Effector memory CD8-positive, alpha-beta T cell (primary cell): ENCODE data around the gene PCLO.

ENCODE experiments used
- ATAC-seq: fragments of 150-1000 bp; cut with Tn5 transposase; replicated peaks from 2 replicates; pipeline ENCODE4 v1.10.0; 2021; ENCODE audit warnings: mild to moderate bottlenecking, moderate library complexity
- DNase-seq, 3 experiments: peaks; one replicate each; pipeline ENCODE4 v3.0.0; 2021
- H3K27ac Mint-ChIP-seq, 2 donors: one replicate each; pipeline ENCODE4 v1.8.0; 2022; ENCODE audit warnings: mild to moderate bottlenecking in 2 of 2, mixed read lengths in 2 of 2, moderate library complexity in 2 of 2
- H3K27me3 Mint-ChIP-seq, 2 donors: one replicate each; pipeline ENCODE4 v1.8.0; 2022; ENCODE audit warnings: mixed read lengths in 2 of 2
- H3K36me3 Mint-ChIP-seq: one replicate; pipeline ENCODE4 v1.8.0; 2022; ENCODE audit warnings: mild to moderate bottlenecking, moderate library complexity, mixed read lengths; ENCODE audit not compliant: insufficient read depth
- H3K4me1 Mint-ChIP-seq, 2 donors: one replicate each; pipeline ENCODE4 v1.8.0; 2022; ENCODE audit warnings: low read depth in 2 of 2, mixed read lengths in 2 of 2
- H3K4me3 Mint-ChIP-seq, 2 donors: one replicate each; pipeline ENCODE4 v1.8.0; 2022; ENCODE audit warnings: mild to moderate bottlenecking in 2 of 2, mixed read lengths in 2 of 2, moderate library complexity in 2 of 2
- H3K9me3 Mint-ChIP-seq, 2 donors: one replicate each; pipeline ENCODE4 v1.8.0; 2022; ENCODE audit warnings: mixed read lengths in 2 of 2
- total RNA-seq, 9 experiments: gene quantifications; one replicate each; lab custom pipeline; 2026; lab: John Stamatoyannopoulos, UW

Gene PCLO, protein sequence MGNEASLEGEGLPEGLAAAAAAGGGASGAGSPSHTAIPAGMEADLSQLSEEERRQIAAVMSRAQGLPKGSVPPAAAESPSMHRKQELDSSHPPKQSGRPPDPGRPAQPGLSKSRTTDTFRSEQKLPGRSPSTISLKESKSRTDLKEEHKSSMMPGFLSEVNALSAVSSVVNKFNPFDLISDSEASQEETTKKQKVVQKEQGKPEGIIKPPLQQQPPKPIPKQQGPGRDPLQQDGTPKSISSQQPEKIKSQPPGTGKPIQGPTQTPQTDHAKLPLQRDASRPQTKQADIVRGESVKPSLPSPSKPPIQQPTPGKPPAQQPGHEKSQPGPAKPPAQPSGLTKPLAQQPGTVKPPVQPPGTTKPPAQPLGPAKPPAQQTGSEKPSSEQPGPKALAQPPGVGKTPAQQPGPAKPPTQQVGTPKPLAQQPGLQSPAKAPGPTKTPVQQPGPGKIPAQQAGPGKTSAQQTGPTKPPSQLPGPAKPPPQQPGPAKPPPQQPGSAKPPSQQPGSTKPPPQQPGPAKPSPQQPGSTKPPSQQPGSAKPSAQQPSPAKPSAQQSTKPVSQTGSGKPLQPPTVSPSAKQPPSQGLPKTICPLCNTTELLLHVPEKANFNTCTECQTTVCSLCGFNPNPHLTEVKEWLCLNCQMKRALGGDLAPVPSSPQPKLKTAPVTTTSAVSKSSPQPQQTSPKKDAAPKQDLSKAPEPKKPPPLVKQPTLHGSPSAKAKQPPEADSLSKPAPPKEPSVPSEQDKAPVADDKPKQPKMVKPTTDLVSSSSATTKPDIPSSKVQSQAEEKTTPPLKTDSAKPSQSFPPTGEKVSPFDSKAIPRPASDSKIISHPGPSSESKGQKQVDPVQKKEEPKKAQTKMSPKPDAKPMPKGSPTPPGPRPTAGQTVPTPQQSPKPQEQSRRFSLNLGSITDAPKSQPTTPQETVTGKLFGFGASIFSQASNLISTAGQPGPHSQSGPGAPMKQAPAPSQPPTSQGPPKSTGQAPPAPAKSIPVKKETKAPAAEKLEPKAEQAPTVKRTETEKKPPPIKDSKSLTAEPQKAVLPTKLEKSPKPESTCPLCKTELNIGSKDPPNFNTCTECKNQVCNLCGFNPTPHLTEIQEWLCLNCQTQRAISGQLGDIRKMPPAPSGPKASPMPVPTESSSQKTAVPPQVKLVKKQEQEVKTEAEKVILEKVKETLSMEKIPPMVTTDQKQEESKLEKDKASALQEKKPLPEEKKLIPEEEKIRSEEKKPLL (N-terminal part only)
- 0 reads per million in 9 experiments for total RNA-seq

DNA sequence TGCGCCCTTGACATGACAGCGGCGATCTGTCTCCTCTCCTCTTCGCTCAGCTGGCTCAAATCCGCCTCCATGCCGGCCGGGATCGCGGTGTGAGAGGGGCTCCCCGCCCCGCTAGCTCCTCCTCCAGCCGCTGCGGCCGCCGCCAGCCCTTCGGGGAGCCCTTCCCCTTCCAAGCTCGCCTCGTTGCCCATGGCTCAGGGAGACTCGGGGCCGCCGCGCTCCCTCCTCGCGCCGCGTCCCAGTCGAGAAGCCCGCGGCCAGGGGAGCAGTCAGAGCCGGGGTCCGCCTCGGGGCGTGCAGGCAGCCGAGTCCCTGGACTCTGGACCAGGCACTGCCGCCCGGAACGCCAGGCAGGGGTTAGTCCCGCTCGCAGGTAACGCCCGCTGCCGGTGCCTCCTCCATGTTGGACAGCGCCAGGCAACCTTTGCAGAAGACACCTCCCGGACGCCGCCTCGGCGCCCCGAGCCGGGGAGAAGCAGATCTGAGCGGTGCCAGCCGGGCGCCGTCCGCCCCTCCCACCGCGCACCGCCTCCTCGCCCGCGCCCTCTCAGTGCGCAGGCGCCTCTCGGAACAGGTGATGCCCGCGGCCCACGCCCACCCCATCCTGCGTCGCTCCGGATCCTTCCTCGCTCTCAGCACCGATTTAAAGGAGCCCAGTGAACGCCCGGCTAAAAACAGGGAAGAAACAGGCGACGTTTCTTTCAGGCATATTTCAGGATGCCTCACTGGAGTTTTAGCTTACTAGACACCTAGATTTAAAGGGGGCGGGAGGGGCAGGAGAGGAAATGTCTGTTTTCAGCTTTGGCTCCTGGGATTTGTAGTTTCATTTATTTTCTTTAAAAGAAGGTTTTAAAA is at the start of gene PCLO:
Gene PCLO, minus strand, starts transcription at position 483 of the 855 bp plus-strand sequence. Its CDS starts 292 bp downstream, at position 191.
- Mint-ChIP-seq H3K4me1 (no peaks in the 10 kb centered on the region), H3K27me3 (peaks cover 0 to 6% of the 10 kb centered on the region in 2 donors), H3K36me3 (no peaks in the 10 kb centered on the region), H3K4me3 (peak within 1 kb of the TSS in 1 of 2 donors; percentile 10), H3K27ac (no peak within 1 kb of the TSS), H3K9me3 (peaks cover 0 to 1% of the 10 kb centered on the region in 2 donors)
- DNase-seq (no peak), ATAC-seq (peak; percentile 47)

DNA sequence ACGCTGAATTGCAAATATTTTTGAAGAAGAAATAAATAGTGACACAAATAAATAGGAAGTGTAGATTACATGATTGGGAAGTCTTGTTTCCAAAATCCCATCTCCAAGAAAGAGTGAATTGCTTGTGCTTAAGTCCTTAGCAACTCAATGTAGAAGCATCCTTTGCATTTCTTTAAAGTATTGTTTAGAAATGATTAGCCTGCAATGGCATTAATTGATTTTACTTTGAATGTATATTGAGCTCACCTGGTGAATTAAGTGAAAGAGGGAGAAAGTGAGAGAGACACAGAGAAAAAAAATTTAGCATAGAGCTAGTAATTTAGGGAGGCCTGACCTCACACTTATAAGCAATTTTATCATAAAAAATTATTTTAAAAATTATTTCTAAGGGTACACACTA is 49.0 kb upstream of the PCLO start:
- no peak for ATAC-seq

DNA sequence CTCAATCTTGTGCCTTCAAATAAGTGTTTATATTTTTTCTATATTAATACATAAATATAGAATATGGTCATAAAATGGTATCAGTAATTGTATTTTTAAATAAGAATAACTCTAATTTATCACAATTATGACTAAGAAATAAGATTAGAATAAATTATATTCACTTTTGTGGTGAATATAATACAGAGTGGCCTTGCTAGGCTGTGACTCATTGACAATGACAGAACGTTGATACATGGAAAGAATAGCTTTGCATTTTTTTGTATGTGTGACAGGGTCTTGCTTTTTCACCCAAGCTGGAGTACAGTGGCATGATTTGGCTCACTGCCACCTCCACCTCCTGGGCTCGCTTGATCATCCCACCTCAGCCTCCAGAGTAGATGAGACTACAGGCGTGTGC is 47.8 kb upstream of the PCLO start:
- Mint-ChIP-seq H3K27ac (no peak overlapping the region), H3K27me3 (no peaks in the 10 kb centered on the region), H3K4me1 (no peaks in the 10 kb centered on the region), H3K4me3 (no peak overlapping the region), H3K9me3 (no peaks in the 10 kb centered on the region), H3K36me3 (no peaks in the 10 kb centered on the region)
- DNase-seq (no peak), ATAC-seq (no peak)

More for the DNA sequence above, 49.0 kb upstream of the PCLO start:
- Mint-ChIP-seq H3K27ac (no peak overlapping the region), H3K4me3 (no peak overlapping the region), H3K9me3 (no peaks in the 10 kb centered on the region), H3K27me3 (no peaks in the 10 kb centered on the region), H3K36me3 (no peaks in the 10 kb centered on the region), H3K4me1 (no peaks in the 10 kb centered on the region)
- DNase-seq, result no peak

DNA sequence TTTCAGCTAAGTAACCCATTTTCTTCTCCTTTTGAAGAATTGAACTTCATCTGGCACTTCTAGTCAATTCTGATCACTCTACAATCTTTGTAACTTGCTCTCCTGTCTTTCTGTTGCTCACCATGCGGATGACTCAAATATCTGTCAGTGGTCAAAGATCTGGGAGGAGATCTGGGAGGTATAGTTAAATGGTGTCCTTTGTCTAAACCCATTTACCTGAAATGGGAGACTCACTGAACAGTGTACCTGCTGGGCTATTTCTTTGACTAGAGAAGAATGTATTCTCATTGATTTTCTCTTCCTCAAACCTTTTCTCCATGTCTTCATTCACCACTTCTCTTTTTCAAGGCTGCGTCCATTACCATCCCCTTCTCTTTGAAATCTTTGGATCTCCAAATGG is 42.0 kb upstream of the PCLO start:
- Mint-ChIP-seq H3K27ac (no peak overlapping the region), H3K9me3 (peaks cover 10% of the 10 kb centered on the region in 2 donors), H3K36me3 (no peaks in the 10 kb centered on the region), H3K4me3 (no peak overlapping the region), H3K27me3 (no peaks in the 10 kb centered on the region), H3K4me1 (no peaks in the 10 kb centered on the region)
- ATAC-seq, result no peak
- DNase-seq, result no peak

DNA sequence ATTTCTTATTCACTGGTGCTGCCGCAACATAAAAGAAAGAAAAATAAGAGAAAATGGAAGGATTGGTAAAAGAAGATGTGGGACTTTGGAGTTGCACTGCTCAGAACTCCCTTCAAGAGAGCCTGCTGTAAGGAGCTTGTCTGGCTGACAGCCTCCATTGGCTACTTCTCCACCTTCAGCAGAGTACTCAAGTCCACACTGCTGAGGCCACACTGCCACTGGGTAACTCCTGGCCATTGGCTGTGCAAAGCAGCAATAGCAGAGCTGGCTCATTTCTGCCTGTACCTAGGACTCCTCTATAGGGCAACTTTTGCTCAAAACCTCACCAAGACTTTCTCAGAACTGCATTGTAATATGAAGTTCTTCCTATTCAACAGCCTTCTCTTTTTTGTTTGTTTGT is 38.7 kb upstream of the PCLO start:
- ATAC-seq (no peak), DNase-seq (no peak)
- no peak overlapping the region for H3K27ac Mint-ChIP-seq
- peaks cover 10 to 17% of the 10 kb centered on the region in 2 donors for H3K9me3 Mint-ChIP-seq
- no peaks in the 10 kb centered on the region for H3K4me1 Mint-ChIP-seq
- no peaks in the 10 kb centered on the region for H3K36me3 Mint-ChIP-seq
- H3K27me3 Mint-ChIP-seq, result no peaks in the 10 kb centered on the region
- H3K4me3 Mint-ChIP-seq, result no peak overlapping the region

DNA sequence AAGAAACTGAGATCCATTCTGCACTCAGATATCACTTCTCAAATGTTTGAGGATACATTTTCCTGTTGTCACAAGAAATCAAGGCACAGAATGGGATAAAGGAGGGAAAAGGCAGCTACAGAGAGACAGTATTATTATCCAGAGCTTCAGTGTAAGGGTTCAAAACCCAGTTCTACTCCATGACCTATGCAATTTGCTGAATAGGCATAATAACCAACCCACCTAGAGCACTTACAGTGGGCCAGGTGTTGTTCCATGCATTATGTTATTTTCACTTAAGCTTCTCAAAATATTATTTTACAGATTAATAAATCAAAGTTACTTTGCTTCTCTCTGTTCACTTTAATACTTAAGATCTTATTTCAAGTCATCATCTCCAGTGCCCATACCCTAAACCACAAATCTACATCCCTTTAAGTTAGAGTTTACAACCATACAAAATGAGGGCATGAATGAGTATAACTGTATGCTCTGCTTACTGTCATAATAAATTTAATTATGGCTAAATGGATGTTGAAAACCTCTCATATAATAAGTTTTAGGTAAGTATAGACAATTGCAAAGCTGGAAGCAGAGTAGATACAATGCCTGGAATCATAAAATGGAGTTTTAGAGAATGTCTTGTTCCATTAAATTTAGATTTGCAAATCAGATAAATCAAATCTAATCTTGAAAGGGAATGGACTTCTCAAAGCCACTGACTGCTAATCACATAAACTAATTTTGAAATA is 28.1 kb upstream of the PCLO start:
- H3K27me3 Mint-ChIP-seq, result no peaks in the 10 kb centered on the region
- ATAC-seq, result no peak
- no peak for DNase-seq
- H3K9me3 Mint-ChIP-seq, result peaks cover 0 to 2% of the 10 kb centered on the region in 2 donors
- H3K36me3 Mint-ChIP-seq, result no peaks in the 10 kb centered on the region
- no peak overlapping the region for H3K4me3 Mint-ChIP-seq
- no peaks in the 10 kb centered on the region for H3K4me1 Mint-ChIP-seq
- no peak overlapping the region for H3K27ac Mint-ChIP-seq

DNA sequence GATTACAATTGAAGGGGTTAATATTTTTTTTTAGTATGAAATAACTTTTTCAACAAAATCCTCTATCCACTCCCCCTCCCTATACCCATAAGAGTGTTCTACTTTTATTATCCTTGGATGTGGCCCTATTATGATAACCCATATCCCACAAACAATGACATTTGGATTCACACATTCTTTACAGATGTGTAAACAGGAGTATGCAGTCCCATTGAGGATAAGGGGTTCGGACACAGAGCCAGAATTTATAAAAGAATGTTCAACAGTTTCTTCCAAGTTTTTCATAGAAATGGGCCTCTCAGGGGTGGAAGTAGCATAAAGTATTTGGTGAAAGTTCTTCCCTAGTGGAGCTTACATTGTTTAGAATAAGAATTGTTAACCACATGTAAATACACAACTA is 16.1 kb upstream of the PCLO start:
- Mint-ChIP-seq H3K4me1 (no peaks in the 10 kb centered on the region), H3K9me3 (peaks cover 18 to 33% of the 10 kb centered on the region in 2 donors), H3K27me3 (no peaks in the 10 kb centered on the region), H3K27ac (no peak overlapping the region), H3K36me3 (no peaks in the 10 kb centered on the region), H3K4me3 (no peak overlapping the region)
- no peak for DNase-seq
- no peak for ATAC-seq

DNA sequence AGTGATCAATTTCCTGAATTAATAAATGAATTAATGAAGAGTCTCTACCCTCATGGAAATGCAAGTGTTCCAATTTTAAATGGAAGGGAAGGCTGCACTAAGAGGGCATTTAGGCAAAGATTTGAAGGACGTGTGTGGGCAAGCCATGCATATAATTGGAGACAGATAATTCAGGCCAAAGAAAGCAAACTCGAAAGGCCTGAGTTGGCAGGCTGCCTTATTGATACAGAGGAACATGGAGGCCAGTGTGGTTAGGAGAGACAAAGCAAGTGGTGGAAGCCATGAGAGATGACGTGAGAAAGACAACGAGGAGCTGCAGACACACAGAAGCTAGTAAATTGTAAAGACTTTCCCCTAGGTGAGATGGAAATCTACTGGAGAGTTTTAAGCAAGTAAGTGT is 15.4 kb upstream of the PCLO start:
- Mint-ChIP-seq H3K36me3 (no peaks in the 10 kb centered on the region), H3K4me3 (no peak overlapping the region), H3K4me1 (no peaks in the 10 kb centered on the region), H3K27me3 (no peaks in the 10 kb centered on the region), H3K9me3 (peaks cover 17 to 33% of the 10 kb centered on the region in 2 donors), H3K27ac (no peak overlapping the region)
- DNase-seq (no peak), ATAC-seq (no peak)

DNA sequence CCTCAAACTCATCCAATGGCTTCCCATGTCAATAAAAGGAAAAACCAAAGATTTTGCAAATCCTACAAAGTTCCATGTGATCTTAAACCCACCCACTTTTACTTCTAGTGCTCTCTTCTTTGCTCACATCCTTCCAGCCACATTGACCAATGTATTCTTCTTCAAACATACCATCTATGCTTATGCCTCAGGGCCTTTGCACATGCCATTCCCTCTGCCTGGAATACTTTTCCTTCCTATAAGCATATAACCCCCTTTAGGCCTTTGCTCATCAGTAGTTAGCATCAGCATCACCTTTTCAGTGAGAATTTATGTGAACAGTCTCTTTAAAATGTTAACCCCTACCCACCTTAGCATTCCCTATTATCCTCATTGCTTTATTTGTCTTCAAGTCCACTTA is 11.0 kb upstream of the PCLO start:
- ATAC-seq, result no peak

DNA sequence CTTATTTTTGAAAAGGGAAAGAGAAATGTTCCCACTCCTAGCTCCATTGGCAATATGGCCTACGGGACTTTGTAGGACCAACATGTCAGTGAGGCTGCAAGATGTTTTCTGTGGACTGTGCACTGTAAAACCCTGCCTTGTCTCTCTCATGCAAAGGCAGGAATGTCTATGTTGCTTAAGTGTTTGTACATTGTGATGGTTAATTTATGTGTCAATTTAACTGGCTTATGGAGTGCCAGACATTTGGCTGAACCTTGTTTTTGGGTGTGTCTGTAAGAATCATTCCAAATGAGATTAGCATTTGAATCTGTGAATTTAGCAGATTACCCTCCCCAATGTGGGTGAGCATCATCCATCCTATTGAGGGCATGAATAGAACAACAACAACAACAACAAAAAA is 4.1 kb upstream of the PCLO start:
- H3K4me3 Mint-ChIP-seq, result no peak overlapping the region
- ATAC-seq (no peak), DNase-seq (no peak)
- no peaks in the 10 kb centered on the region for H3K4me1 Mint-ChIP-seq
- no peak overlapping the region for H3K27ac Mint-ChIP-seq
- peaks cover 0 to 7% of the 10 kb centered on the region in 2 donors for H3K9me3 Mint-ChIP-seq
- H3K27me3 Mint-ChIP-seq, result peaks cover 0 to 3% of the 10 kb centered on the region in 2 donors
- H3K36me3 Mint-ChIP-seq, result no peaks in the 10 kb centered on the region

More for the DNA sequence above, 11.0 kb upstream of the PCLO start:
- no peak for DNase-seq
- H3K9me3 Mint-ChIP-seq, result peaks cover 16 to 25% of the 10 kb centered on the region in 2 donors
- H3K27ac Mint-ChIP-seq, result no peak overlapping the region
- no peak overlapping the region for H3K4me3 Mint-ChIP-seq
- no peaks in the 10 kb centered on the region for H3K36me3 Mint-ChIP-seq
- no peaks in the 10 kb centered on the region for H3K4me1 Mint-ChIP-seq
- no peaks in the 10 kb centered on the region for H3K27me3 Mint-ChIP-seq

DNA sequence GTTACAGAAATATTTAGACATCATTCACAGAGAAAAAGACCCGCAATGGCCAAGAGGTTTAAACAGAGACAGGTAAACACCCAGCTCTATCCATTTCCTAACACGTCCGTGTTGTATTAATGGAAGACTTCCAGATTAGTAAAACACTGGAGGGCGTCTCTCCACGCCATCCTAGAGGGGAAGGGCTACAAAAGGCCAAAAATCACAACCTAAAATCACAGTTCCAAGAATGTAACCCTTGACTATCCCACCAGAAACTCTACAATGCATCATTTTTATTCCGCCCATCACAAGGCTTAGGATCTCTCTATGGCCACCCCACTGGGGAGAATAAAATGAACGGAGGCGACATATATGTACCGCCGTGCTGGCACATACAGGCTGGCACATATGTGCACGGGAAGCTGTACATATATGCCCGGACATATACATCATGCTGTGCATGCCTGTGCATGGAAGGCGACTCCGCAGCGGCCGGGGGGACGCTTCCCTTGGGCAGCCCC is 734 bp downstream of the PCLO start:
- ATAC-seq (no peak), DNase-seq (no peak)
- no peak overlapping the region for H3K27ac Mint-ChIP-seq
- no peaks in the 10 kb centered on the region for H3K36me3 Mint-ChIP-seq
- no peaks in the 10 kb centered on the region for H3K4me1 Mint-ChIP-seq
- H3K9me3 Mint-ChIP-seq, result no peaks in the 10 kb centered on the region
- H3K27me3 Mint-ChIP-seq, result peaks cover 0 to 6% of the 10 kb centered on the region in 2 donors
- no peak overlapping the region for H3K4me3 Mint-ChIP-seq

DNA sequence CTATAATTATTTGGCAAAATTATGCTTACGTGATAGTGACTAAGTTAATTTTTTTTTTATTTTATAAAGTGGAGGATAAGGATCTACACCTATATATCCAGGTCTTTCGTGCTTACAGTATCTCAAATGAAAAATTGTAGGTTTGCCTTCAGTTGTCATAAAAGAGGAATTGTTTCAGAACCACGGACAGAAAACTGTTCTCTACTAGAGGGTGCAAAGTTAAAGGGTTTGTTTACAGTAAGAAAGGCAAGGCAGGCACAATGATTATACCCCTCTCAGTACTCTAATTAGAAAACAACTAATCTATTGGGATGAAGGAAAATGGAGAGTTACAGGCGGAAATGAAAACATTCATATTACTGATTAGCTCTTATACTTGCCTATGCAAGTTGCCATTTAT is 1.5 kb downstream of the PCLO start:
- Mint-ChIP-seq H3K27ac (no peak overlapping the region), H3K27me3 (peaks cover 0 to 6% of the 10 kb centered on the region in 2 donors), H3K36me3 (no peaks in the 10 kb centered on the region), H3K4me1 (no peaks in the 10 kb centered on the region), H3K9me3 (no peaks in the 10 kb centered on the region), H3K4me3 (no peak overlapping the region)
- DNase-seq, result no peak
- no peak for ATAC-seq
